Measurements from ENCODE around the gene PET100.
"Not testable (repeated sequence)": the region's sequence is repeated elsewhere in the genome, so short reads cannot be mapped to it uniquely, and the experiment has no call there.

The PET100 gene

DNA sequence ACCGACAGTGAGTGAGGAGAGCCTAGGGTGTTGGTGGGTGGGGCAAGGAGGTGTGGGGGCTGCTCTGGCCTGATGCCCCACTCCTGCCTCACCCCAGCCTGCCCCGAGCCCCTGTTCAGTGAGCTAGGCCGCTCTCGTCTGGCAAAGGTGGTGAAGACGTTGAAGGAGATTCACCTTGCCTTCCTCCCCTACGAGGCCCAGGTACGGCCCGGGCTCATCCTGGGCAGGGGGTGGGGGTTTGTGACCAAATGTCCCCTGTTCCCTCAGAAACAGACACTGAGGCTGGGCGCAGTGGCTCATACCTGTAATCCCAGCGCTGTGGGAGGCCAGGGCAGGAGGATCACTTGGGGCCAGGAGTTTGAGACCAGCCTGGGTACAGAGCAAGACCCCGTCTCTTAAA, 11.2 kb downstream of the PET100 start:
- TF ChIP-seq, protein P1, sequence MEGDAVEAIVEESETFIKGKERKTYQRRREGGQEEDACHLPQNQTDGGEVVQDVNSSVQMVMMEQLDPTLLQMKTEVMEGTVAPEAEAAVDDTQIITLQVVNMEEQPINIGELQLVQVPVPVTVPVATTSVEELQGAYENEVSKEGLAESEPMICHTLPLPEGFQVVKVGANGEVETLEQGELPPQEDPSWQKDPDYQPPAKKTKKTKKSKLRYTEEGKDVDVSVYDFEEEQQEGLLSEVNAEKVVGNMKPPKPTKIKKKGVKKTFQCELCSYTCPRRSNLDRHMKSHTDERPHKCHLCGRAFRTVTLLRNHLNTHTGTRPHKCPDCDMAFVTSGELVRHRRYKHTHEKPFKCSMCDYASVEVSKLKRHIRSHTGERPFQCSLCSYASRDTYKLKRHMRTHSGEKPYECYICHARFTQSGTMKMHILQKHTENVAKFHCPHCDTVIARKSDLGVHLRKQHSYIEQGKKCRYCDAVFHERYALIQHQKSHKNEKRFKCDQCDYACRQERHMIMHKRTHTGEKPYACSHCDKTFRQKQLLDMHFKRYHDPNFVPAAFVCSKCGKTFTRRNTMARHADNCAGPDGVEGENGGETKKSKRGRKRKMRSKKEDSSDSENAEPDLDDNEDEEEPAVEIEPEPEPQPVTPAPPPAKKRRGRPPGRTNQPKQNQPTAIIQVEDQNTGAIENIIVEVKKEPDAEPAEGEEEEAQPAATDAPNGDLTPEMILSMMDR (IDR thresholded peaks at IDR 0.05; ENCODE audit: control insufficient read depth, extremely low read depth, insufficient read depth): no peak
- no peak for DNase-seq (ENCODE audit: low read depth)
- no peak overlapping the region for H3K4me3 ChIP-seq (ENCODE audit: low read depth, low read length)

DNA sequence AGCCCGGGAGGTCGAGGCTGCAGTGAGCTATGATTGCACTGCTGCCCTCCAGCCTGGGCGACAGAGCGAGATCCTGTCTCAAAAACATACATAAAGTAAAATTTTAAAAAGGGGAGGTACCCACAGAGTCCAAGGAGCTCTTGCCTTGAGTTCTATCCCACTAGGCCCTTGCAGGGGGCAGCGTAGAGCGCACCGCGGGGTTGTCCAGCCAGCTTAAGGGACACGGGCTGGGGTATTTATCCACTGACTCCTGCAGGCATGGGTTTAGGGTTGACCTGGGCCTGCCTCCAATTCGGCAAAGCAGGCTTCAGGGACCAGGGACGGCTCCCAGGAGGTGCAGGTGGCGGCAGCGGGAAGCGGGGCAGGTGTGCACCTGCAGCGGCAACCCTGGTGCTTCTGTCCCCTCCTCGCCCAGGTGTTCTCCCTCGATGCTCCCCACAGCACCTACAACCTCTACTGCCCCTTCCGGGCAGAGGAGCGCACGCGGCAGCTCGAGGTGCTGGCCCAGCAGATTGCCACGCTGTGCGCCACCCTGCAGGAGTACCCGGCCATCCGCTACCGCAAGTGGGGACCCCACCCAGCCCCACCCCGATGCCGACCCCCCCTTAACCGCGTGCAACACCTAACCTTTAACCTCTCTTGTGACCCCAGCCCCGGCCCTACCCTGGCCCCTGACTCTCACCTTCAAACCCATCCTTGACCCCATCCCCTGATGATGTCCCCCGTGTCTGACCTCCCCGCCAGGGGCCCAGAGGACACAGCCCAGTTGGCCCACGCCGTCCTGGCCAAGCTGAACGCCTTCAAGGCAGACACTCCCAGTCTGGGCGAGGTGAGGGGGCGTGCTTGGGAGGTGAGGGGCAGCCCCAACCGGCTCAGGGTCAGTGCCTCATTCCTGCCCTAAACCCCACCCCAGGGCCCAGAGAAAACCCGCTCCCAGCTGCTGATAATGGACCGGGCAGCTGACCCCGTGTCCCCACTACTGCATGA, 12.0 kb downstream of the PET100 start:
- no peak for DNase-seq (ENCODE audit: low read depth)
- TF ChIP-seq, protein P1 (IDR thresholded peaks at IDR 0.05; ENCODE audit: control insufficient read depth, extremely low read depth, insufficient read depth): no peak
- no peak overlapping the region for H3K4me3 ChIP-seq (ENCODE audit: low read depth, low read length)

DNA sequence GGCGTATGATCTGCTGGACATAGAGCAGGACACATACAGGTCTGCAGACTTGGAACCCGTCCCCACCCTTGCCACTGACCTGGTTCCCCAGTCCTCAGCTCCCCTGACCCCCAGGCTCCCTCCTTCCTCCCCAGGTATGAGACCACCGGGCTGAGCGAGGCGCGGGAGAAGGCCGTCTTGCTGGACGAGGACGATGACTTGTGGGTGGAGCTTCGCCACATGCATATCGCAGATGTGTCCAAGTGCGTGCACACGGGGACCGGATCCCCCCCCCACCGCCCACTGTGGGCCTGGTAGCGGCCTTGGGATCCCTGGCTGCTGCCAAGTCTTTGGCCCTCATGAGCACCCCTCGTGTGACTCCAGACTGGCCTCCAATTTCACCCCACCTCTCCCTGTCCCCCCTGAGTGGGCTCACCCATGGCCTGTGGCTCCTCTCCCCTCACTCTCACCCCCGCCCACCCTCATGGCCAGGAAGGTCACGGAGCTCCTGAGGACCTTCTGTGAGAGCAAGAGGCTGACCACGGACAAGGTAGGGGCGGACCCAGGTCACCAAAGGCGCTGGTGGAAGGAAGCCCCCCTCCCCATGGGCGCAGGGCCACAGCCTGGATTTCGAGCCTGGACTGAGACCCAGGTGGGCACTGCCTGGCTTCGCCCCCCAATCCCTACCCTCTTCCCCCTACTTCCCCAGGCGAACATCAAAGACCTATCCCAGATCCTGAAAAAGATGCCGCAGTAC, 12.9 kb downstream of the PET100 start:
- H3K4me3 ChIP-seq (ENCODE audit: low read depth, low read length): no peak overlapping the region
- TF ChIP-seq, protein P1 (IDR thresholded peaks at IDR 0.05; ENCODE audit: control insufficient read depth, extremely low read depth, insufficient read depth): no peak
- DNase-seq (ENCODE audit: low read depth): no peak

DNA sequence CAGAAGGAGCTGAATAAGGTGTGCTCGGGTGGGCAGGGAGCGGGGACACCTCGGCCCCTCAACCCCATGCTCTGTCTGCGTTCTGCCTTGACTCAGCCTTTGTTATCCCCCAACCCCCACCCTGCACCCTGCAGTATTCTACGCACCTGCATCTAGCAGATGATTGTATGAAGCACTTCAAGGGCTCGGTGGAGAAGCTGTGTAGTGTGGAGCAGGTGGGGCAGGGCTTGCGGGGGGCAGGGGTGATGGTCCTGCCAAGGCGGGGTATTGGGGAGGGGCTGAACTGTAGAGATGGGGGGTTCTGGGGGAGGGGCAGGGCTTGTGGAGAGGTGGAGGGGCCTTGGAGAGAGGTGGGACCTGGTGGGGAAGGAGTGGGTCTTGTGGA, 13.4 kb downstream of the PET100 start:
- TF ChIP-seq, protein P1 (IDR thresholded peaks at IDR 0.05; ENCODE audit: control insufficient read depth, extremely low read depth, insufficient read depth): no peak
- DNase-seq (ENCODE audit: low read depth): no peak

DNA sequence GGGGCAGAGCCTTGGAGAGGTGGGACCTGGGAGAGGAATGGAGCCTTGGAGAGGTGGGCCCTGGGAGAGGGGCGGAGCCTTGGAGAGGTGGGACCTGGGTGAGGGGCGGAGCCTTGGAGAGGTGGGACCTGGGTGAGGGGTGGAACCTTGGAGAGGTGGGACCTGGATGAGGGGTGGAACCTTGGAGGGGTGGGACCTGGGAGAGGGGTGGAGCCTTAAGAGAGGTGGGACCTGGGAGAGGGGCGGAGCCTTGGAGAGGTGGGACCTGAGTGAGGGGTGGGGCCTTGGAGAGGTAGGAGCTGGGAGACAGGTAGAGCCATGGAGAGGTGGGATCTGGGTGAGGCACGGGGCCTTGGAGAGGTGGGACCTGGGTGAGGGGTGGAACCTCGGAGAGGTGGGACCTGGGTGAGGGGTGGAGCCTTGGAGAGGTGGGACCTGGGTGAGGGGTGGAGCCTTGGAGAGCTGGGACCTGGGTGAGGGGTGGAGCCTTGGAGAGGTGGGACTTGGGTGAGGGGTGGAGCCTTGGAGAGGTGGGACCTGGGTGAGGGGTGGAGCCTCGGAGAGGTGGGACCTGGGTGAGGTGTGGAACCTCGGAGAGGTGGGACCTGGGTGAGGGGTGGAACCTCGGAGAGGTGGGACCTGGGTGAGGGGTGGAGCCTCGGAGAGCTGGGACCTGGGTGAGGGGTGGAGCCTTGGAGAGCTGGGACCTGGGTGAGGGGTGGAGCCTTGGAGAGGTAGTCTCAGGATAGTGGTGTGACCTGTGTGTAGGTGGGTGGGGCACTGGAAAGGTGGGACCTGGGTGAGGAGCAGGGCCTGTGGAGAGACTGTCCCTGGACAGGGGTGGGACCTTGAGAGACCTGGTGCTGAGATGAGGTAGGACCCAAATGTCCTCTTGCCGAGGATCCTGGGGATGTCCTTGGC, 14.3 kb downstream of the PET100 start:
- not testable (repeated sequence) for H3K4me3 ChIP-seq (ENCODE audit: low read depth, low read length)
- DNase-seq (ENCODE audit: low read depth): peak; percentile 43

More for the DNA sequence above, 13.4 kb downstream of the PET100 start:
- no peak overlapping the region for H3K4me3 ChIP-seq (ENCODE audit: low read depth, low read length)

DNA sequence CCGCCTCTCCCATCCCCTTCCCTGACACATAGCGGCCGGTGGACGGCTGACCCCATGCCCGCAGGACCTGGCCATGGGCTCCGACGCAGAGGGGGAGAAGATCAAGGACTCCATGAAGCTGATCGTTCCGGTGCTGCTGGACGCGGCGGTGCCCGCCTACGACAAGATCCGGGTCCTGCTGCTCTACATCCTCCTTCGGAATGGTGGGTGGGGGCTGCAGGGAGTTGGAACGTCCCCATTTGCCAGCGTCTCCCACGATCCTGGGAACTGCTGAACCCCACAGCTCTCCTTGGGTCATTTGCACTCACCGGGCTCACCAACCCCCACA, 14.9 kb downstream of the PET100 start:
- no peak overlapping the region for H3K4me3 ChIP-seq (ENCODE audit: low read depth, low read length)
- DNase-seq (ENCODE audit: low read depth): no peak
- TF ChIP-seq, protein P1 (IDR thresholded peaks at IDR 0.05; ENCODE audit: control insufficient read depth, extremely low read depth, insufficient read depth): no peak
